ENCODE results near the gene MRPL9.

- TF ChIP-seq, protein P1, sequence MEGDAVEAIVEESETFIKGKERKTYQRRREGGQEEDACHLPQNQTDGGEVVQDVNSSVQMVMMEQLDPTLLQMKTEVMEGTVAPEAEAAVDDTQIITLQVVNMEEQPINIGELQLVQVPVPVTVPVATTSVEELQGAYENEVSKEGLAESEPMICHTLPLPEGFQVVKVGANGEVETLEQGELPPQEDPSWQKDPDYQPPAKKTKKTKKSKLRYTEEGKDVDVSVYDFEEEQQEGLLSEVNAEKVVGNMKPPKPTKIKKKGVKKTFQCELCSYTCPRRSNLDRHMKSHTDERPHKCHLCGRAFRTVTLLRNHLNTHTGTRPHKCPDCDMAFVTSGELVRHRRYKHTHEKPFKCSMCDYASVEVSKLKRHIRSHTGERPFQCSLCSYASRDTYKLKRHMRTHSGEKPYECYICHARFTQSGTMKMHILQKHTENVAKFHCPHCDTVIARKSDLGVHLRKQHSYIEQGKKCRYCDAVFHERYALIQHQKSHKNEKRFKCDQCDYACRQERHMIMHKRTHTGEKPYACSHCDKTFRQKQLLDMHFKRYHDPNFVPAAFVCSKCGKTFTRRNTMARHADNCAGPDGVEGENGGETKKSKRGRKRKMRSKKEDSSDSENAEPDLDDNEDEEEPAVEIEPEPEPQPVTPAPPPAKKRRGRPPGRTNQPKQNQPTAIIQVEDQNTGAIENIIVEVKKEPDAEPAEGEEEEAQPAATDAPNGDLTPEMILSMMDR (IDR thresholded peaks at IDR 0.05) = no peak
- TF ChIP-seq EZH2 (IDR thresholded peaks at IDR 0.05; ENCODE audit: borderline replicate concordance, insufficient read depth, low read depth, low read length, poor library complexity, severe bottlenecking) = no peak
Observed at GRCh38 chr1:151801310-151801820, 38.1 kb upstream of the MRPL9 start.
